Endothelial cell of umbilical vein (primary cell): Measurements from ENCODE around the gene DACT1.

Experiments used
- EZH2 ChIP-seq: IDR thresholded peaks from 2 replicates; pipeline ENCODE4 v1.6.1; 2012; ENCODE audit warnings: borderline replicate concordance, low read depth, mild to moderate bottlenecking, moderate library complexity, low read length, inconsistent platforms; ENCODE audit not compliant: severe bottlenecking
- FOS ChIP-seq: IDR thresholded peaks from 2 replicates; pipeline ENCODE4 v1.6.1; 2011; ENCODE audit warnings: mild to moderate bottlenecking, low read length, moderate library complexity, borderline replicate concordance; ENCODE audit not compliant: insufficient read depth
- GATA2 ChIP-seq: IDR thresholded peaks from 2 replicates; pipeline ENCODE4 v1.7.0; 2011; ENCODE audit warnings: low read depth, mild to moderate bottlenecking, moderate library complexity, mixed read lengths, low read length; ENCODE audit not compliant: insufficient read length, insufficient read depth
- JUN ChIP-seq: IDR thresholded peaks from 2 replicates; pipeline ENCODE4 v1.6.1; 2011; ENCODE audit warnings: borderline replicate concordance, low read depth; ENCODE audit not compliant: insufficient read length, insufficient read depth
- MYC ChIP-seq: IDR thresholded peaks from one replicate; pipeline ENCODE4 v1.6.1; 2011; ENCODE audit warnings: mild to moderate bottlenecking, low read depth, low read length
- POLR2A ChIP-seq: IDR thresholded peaks from 2 replicates; pipeline ENCODE4 v1.6.1; 2012; ENCODE audit warnings: low read depth, mild to moderate bottlenecking, control low read depth, low read length
- POLR2AphosphoS5 ChIP-seq: IDR thresholded peaks from 2 replicates; pipeline ENCODE4 v1.6.1; 2012; ENCODE audit warnings: low read depth, mild to moderate bottlenecking, control low read depth, low read length, moderate library complexity; ENCODE audit not compliant: insufficient read depth
- TF ChIP-seq, protein P1 (sequence below), 2 donors: IDR thresholded peaks; 1 replicate in 1 of 2; 2 replicates in 1 of 2; pipeline ENCODE4 v1.5.1; 2011; ENCODE audit warnings: low read length in 2 of 2, mild to moderate bottlenecking in 2 of 2, moderate library complexity in 2 of 2, control low read depth in 1 of 2, inconsistent platforms in 1 of 2, low read depth in 1 of 2; ENCODE audit not compliant: insufficient read depth in 1 of 2; ENCODE audit errors: extremely low read depth in 1 of 2
- TF ChIP-seq, protein P2 (sequence below): IDR thresholded peaks from 2 replicates; pipeline ENCODE4 v1.6.1; 2011; ENCODE audit not compliant: insufficient read depth, insufficient read length

DNA sequence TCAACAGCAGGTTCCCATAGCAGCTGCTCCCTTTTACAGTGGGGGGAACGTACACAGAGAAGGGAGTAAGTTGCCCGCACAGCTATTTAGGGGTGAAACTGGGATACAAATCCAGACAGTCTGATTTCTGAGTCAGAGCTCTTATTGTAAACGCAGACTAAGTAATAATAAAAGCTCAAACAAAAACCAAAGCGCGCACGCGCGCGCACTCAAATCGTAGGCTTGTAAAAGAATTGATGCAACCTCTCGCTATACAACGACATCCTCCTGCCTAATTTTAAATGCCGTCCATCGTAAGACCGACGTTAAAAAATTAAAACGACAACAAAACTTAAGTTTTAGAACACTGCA lies 747 bp upstream of the DACT1 start:
- TF ChIP-seq, protein P1, sequence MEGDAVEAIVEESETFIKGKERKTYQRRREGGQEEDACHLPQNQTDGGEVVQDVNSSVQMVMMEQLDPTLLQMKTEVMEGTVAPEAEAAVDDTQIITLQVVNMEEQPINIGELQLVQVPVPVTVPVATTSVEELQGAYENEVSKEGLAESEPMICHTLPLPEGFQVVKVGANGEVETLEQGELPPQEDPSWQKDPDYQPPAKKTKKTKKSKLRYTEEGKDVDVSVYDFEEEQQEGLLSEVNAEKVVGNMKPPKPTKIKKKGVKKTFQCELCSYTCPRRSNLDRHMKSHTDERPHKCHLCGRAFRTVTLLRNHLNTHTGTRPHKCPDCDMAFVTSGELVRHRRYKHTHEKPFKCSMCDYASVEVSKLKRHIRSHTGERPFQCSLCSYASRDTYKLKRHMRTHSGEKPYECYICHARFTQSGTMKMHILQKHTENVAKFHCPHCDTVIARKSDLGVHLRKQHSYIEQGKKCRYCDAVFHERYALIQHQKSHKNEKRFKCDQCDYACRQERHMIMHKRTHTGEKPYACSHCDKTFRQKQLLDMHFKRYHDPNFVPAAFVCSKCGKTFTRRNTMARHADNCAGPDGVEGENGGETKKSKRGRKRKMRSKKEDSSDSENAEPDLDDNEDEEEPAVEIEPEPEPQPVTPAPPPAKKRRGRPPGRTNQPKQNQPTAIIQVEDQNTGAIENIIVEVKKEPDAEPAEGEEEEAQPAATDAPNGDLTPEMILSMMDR (IDR thresholded peaks at IDR 0.05; ENCODE audit: extremely low read depth in 1 of 2, insufficient read depth in 1 of 2, low read depth in 1 of 2, low read length in 2 of 2), result no peak
- TF ChIP-seq POLR2A, result no peak
- no peak for TF ChIP-seq EZH2
- TF ChIP-seq GATA2, result no peak
- no peak for TF ChIP-seq POLR2AphosphoS5
- TF ChIP-seq, protein P2, sequence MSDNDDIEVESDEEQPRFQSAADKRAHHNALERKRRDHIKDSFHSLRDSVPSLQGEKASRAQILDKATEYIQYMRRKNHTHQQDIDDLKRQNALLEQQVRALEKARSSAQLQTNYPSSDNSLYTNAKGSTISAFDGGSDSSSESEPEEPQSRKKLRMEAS, result no peak
- no peak for TF ChIP-seq JUN
- TF ChIP-seq MYC, result no peak
- no peak for TF ChIP-seq FOS
